Measurements from ENCODE around the gene HOXB2. TPM values are rescaled to one million over a fixed set of nuclear protein-coding genes. Genes with fewer than 3 reads are reported as not detected.
"Not testable (repeated sequence)": the region's sequence is repeated elsewhere in the genome, so short reads cannot be mapped to it uniquely, and the experiment has no call there.

HOXB2 gene
- total RNA-seq, 2 donors from 2014 or later: 2.5 to 7.0 TPM

GRCh38 chr17:48546924-48547807 lies 2.3 kb upstream of the HOXB2 start:
- ATAC-seq (peak; percentile 55), DNase-seq (no peak)

GRCh38 chr17:48546137-48546923 lies 1.4 kb upstream of the HOXB2 start:
- DNase-seq (peak in 1 of 2 donors; percentile 41), ATAC-seq (peak; percentile 4)
- intact Hi-C loops (cut with DNase I, micrococcal nuclease): no loop called here

More at GRCh38 chr17:48546924-48547807, 2.3 kb upstream of the HOXB2 start:
- intact Hi-C loops (cut with DNase I, micrococcal nuclease): no loop called here

- ATAC-seq (no peak), DNase-seq (no peak)
- intact Hi-C loops (cut with DNase I, micrococcal nuclease): no loop called here
These were observed 630 bp upstream of the HOXB2 start for GRCh38 chr17:48545539-48545938.

GRCh38 chr17:48544349-48545021 lies 424 bp downstream of the HOXB2 start:
- no peak for ATAC-seq
- DNase-seq: peak; percentile 71 to 89
- intact Hi-C loops (cut with DNase I, micrococcal nuclease): no loop called here

GRCh38 chr17:48543854-48544348 lies 1.0 kb downstream of the HOXB2 start:
- intact Hi-C loops (cut with DNase I, micrococcal nuclease): no loop called here
- peak; percentile 11 for ATAC-seq
- no peak for DNase-seq

GRCh38 chr17:48543107-48543853 lies 1.6 kb downstream of the HOXB2 start:
- ATAC-seq (peak; percentile 77), DNase-seq (peak in 1 of 2 donors; percentile 60)
- intact Hi-C loops (cut with DNase I, micrococcal nuclease): no loop called here

- ATAC-seq: peak; percentile 8
- intact Hi-C loops (cut with DNase I, micrococcal nuclease): no loop called here
- no peak for DNase-seq
These were observed 2.2 kb downstream of the HOXB2 start for GRCh38 chr17:48542698-48543106.

GRCh38 chr17:48542114-48542656 lies 2.7 kb downstream of the HOXB2 start:
- ATAC-seq (no peak), DNase-seq (no peak)
- intact Hi-C loops (cut with DNase I, micrococcal nuclease): no loop called here

GRCh38 chr17:48541577-48542113 lies 3.3 kb downstream of the HOXB2 start:
- intact Hi-C loops (cut with DNase I, micrococcal nuclease): no loop called here

GRCh38 chr17:48541036-48541576 lies 3.8 kb downstream of the HOXB2 start:
- ATAC-seq: no peak
- intact Hi-C loops (cut with DNase I, micrococcal nuclease): no loop called here

More at GRCh38 chr17:48541577-48542113, 3.3 kb downstream of the HOXB2 start:
- ATAC-seq (no peak), DNase-seq (no peak)

GRCh38 chr17:48540213-48540612 lies 4.7 kb downstream of the HOXB2 start:
- ATAC-seq: no peak
- DNase-seq: no peak
- intact Hi-C loops (cut with DNase I, micrococcal nuclease): no loop called here

More at GRCh38 chr17:48541036-48541576, 3.8 kb downstream of the HOXB2 start:
- no peak for DNase-seq

- no peak for ATAC-seq
- DNase-seq: no peak
- intact Hi-C loops (cut with DNase I, micrococcal nuclease): no loop called here
These were observed 5.7 kb downstream of the HOXB2 start for GRCh38 chr17:48539177-48539576.

GRCh38 chr17:48537316-48537715 lies 7.6 kb downstream of the HOXB2 start:
- DNase-seq: no peak
- ATAC-seq: no peak
- intact Hi-C loops (cut with DNase I, micrococcal nuclease): no loop called here

GRCh38 chr17:48535793-48536559 lies 8.9 kb downstream of the HOXB2 start:
- intact Hi-C loops (cut with DNase I, micrococcal nuclease); ATAC-seq; DNase-seq: not testable (repeated sequence)

GRCh38 chr17:48532261-48532660 lies 12.6 kb downstream of the HOXB2 start:
- DNase-seq: no peak
- ATAC-seq: no peak
- intact Hi-C loops (cut with DNase I, micrococcal nuclease): no loop called here

GRCh38 chr17:48530887-48531272 lies 14.0 kb downstream of the HOXB2 start, which contains the start of gene HOXB1:
TSS of gene HOXB1 (minus strand) at chr17:48531011. CDS start at chr17:48530904, 107 bp downstream.
- intact Hi-C loops (cut with DNase I, micrococcal nuclease): no loop called here
- ATAC-seq (no peak), DNase-seq (no peak)
